GM12878 (cell line): ENCODE results near the gene PHC3. TPM values are rescaled to one million over a fixed set of nuclear protein-coding genes. Genes with fewer than 3 reads are reported as not detected.
"Not testable (repeated sequence)": the region's sequence is repeated elsewhere in the genome, so short reads cannot be mapped to it uniquely, and the experiment has no call there.

Experiments used
- ATAC-seq: fragments of 200-7000 bp; cut with Tn5 transposase; 3 replicates; pipeline ENCODE4 v1.9.1; 2020; ENCODE audit warnings: mild to moderate bottlenecking, moderate library complexity
- BruUV-seq: library from RNA; stranded (reverse); fragments of 400-500 nt; replicated peaks from 2 replicates; lab custom pipeline; 2021; lab: Mats Ljungman, UMichigan
- CTCF ChIA-PET: fragments of 300-600 bp; sonication (Branson Sonifier 250); formaldehyde crosslinking; extraction: SDS; loops from one replicate; lab custom pipeline; 2021; ENCODE audit warnings: inconsistent platforms; lab: Yijun Ruan, JAX
- POLR2A ChIA-PET: fragments of 350-600 bp; formaldehyde crosslinking; extraction: SDS; loops from one replicate; lab custom pipeline; 2021; ENCODE audit warnings: inconsistent platforms; lab: Charles Lee
- RAD21 ChIA-PET: fragments of 300-600 bp; sonication (Branson Sonifier 250); formaldehyde crosslinking; loops from one replicate; lab custom pipeline; 2023; ENCODE audit warnings: antibody characterized with exemption; ENCODE audit not compliant: unreplicated experiment; lab: Charles Lee
- SMC1A ChIA-PET: fragments of 300-600 bp; sonication (Branson Sonifier 250); formaldehyde crosslinking; loops from one replicate; lab custom pipeline; 2023; ENCODE audit not compliant: unreplicated experiment, uncharacterized antibody; lab: Charles Lee
- DNase-seq: peaks from one replicate; pipeline ENCODE4 v3.0.0-alpha.2; 2011; ENCODE audit warnings: low read depth, low spot score
- FAIRE-seq: peaks from 3 replicates; lab custom pipeline; 2011; peaks lifted over from hg19 to GRCh38; lab: Jason Lieb, UNC
- H2AFZ ChIP-seq: 2 replicates; pipeline ENCODE4 v1.6.0; 2011; ENCODE audit warnings: low read depth, low read length, control low read depth; ENCODE audit not compliant: control insufficient read depth
- H3K27ac ChIP-seq: 2 replicates; pipeline ENCODE4 v1.5.1; 2011; ENCODE audit warnings: control low read depth; ENCODE audit not compliant: control insufficient read depth, insufficient read depth
- H3K27me3 ChIP-seq, 2 experiments: replicated peaks in 1 of 2; 2 replicates each; pipeline versions ENCODE4 v1.6.0 to v1.6.1; 2011; ENCODE audit warnings: low read length in 1 of 2; ENCODE audit not compliant: control insufficient read depth in 2 of 2, insufficient read depth in 2 of 2
- H3K36me3 ChIP-seq, 2 experiments: 2 replicates each; pipeline ENCODE4 v1.5.1; 2011; ENCODE audit warnings: low read length in 1 of 2; ENCODE audit not compliant: control insufficient read depth in 2 of 2, insufficient read depth in 2 of 2
- H3K4me1 ChIP-seq: 2 replicates; pipeline ENCODE4 v1.6.1; 2011; ENCODE audit warnings: mild to moderate bottlenecking, low read length, moderate library complexity, mixed read lengths; ENCODE audit not compliant: control insufficient read depth, insufficient read depth
- H3K4me2 ChIP-seq: 2 replicates; pipeline ENCODE4 v1.6.0; 2011; ENCODE audit warnings: control low read depth; ENCODE audit not compliant: control insufficient read depth, insufficient read depth
- H3K4me3 ChIP-seq: fragments of 200-600 bp; sonication (generic); 2 replicates; pipeline ENCODE4 v1.5.1; 2016
- H3K79me2 ChIP-seq: 2 replicates; pipeline ENCODE4 v1.6.0; 2011; ENCODE audit warnings: low read length; ENCODE audit not compliant: control insufficient read depth, insufficient read depth
- H3K9ac ChIP-seq: 2 replicates; pipeline ENCODE4 v1.8.0; 2011; ENCODE audit warnings: low read length, control low read depth, mixed read lengths; ENCODE audit not compliant: control insufficient read depth, insufficient read depth
- H3K9me3 ChIP-seq: replicated peaks from 3 replicates; pipeline ENCODE4 v1.5.1; 2011; ENCODE audit warnings: mild to moderate bottlenecking, low read length; ENCODE audit not compliant: control insufficient read depth, insufficient read depth
- H4K20me1 ChIP-seq: 2 replicates; pipeline ENCODE4 v1.6.0; 2011; ENCODE audit not compliant: control insufficient read depth, insufficient read depth
- BACH1 ChIP-seq: fragments of 450-650 bp; IDR thresholded peaks from 2 replicates; pipeline ENCODE4 v1.6.1; 2017; ENCODE audit warnings: mild to moderate bottlenecking, borderline replicate concordance
- BCLAF1 ChIP-seq: fragments of 450-650 bp; IDR thresholded peaks from 2 replicates; pipeline ENCODE4 v1.6.1; 2017; ENCODE audit warnings: antibody characterized with exemption, mild to moderate bottlenecking, moderate library complexity
- RCOR1 ChIP-seq: conservative IDR thresholded peaks from 2 replicates; pipeline ENCODE4 v1.6.1; 2012; ENCODE audit warnings: low read depth, low read length, improper control_type of control experiment
- SPI1 ChIP-seq: IDR thresholded peaks from 2 replicates; pipeline ENCODE4 v1.6.1; 2011; ENCODE audit warnings: low read depth, mild to moderate bottlenecking, low read length, moderate library complexity, borderline replicate concordance; ENCODE audit not compliant: insufficient read depth
- WGBS: methylation state at CpG from one replicate; pipeline ENCODE4 v1.1.6; 2016; ENCODE audit warnings: low lambda C conversion rate; ENCODE audit not compliant: insufficient replicate concordance, insufficient coverage; ENCODE audit errors: missing lambda C conversion rate; 5-methylcytosine and 5-hydroxymethylcytosine counted together
- in situ Hi-C: fragments of 300-500 bp; cut with MboI; formaldehyde crosslinking; loops from 9 replicates; pipeline ENCODE4 v1.14.3; 2018; ENCODE audit warnings: mixed read lengths
- intact Hi-C: fragments of 100-400 bp; cut with micrococcal nuclease; formaldehyde crosslinking; loops from one replicate; pipeline ENCODE4 v1.14.2; 2022; ENCODE audit not compliant: unreplicated experiment
- polyA plus RNA-seq, 11 experiments: library from polyadenylated mRNA; depleted of rRNA in 4 of 11; unstranded in 6 of 11; stranded (reverse) in 5 of 11; fragments of >200 nt; fragmentation: Nextera tagmentation in 4 of 11; fragmentation: Illumina TruSeq in 1 of 11; extraction: Ambion mirVana in 4 of 11; extraction: Trizol in 1 of 11; gene quantifications; 1 replicate in 1 of 11; 2 replicates in 10 of 11; pipeline versions ENCODE4 v1.2.1 to v1.2.3, GENCODE V29; 2011 to 2016; ENCODE audit warnings: inconsistent platforms in 2 of 11, missing spikeins in 2 of 11, low read depth in 1 of 11
- total RNA-seq, 4 experiments: library from RNA; depleted of rRNA in 3 of 4; stranded (reverse); fragments of >200 nt in 3 of 4; fragmentation: Illumina TruSeq in 1 of 4; extraction: Trizol in 1 of 4; gene quantifications; 2 replicates each; pipeline versions ENCODE4 v1.2.1 to v1.2.3, GENCODE V29; 2013 to 2021
- TF ChIP-seq, protein P1 (sequence below): fragments of 450-650 bp; formaldehyde crosslinking; IDR thresholded peaks from 2 replicates; pipeline ENCODE4 v1.4.0; 2020; ENCODE audit warnings: mild to moderate bottlenecking, moderate library complexity

Gene PHC3
- total and polyA plus RNA-seq, 10 of the 15 experiments (the other 5 are each of a cell fraction or from before 2014, with no cell fraction given), result 3.3 to 62.3 (median 22.1) TPM

DNA sequence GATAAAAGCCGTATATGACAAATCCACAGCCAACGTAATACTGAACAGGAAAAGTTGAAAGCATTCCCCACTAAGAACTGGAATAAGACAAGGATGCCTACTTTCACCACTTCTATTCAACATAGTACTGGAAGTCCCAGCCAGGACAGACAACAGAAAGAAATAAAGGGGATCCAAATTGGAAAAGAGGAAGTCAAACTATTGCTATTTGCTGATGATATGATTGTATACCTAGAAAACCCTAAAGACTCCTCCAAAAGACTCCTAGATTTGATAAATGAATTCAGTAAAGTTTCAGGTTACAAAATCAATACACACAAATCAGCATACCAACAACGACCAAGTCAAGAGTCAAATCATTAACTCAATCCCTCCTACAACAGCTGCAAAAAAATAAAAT lies 14.2 kb upstream of the PHC3 start:
- CTCF ChIA-PET, H3K27me3 ChIP-seq, intact Hi-C loops, H3K79me2 ChIP-seq, H3K9me3 ChIP-seq, in situ Hi-C loops, H3K4me2 ChIP-seq, BruUV-seq, ATAC-seq, H3K4me1 ChIP-seq, POLR2A ChIA-PET, SMC1A ChIA-PET, H2AFZ ChIP-seq, H3K36me3 ChIP-seq, H3K9ac ChIP-seq, H4K20me1 ChIP-seq, H3K4me3 ChIP-seq, RAD21 ChIA-PET, H3K27ac ChIP-seq, DNase-seq, FAIRE-seq: not testable (repeated sequence)
- WGBS, result 23% methylated on average over 3 of the region's 3 CpGs

DNA sequence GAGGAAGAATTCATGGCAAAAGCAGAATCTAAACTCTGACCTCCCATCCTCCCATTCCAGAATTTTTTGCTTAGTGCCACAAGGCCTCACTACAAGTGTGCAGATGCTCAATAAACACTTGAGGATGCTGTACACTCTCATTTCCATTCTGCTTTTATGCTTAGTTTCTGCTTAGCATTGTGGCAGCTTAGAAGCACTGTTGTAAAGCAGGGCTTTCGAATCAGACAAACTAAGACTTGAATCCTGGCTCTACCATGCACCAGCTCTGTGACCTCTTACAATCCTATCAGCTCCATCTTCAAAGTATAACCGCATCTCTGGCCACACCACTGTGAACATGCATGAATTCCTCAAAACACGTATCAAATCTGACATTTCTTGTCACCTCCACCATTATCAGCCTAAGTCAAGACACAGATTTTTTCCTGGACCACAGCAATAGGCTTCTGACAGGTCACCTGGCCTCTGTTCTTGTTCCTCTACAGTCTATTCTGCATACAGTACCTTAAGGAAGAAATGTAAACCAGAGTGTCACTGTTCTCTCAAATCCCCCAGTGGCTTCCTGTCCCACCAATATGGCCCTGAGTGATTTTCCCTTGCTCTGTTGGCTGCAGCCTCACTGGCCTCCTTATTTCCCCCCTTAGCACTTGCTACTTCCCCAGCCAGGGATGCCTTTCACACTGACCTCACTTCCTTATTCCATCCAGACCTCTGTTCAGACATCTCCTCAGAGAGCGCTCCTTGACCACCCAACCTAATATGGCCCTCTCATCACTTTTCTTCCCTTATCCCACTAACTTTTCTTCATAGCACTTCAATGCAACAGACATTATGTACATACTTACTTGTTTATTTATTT lies 8.1 kb upstream of the PHC3 start:
- peaks cover 4% of the 10 kb centered on the region; the same call in 1 of the 2 replicates for H3K4me1 ChIP-seq
- no peaks in the 10 kb centered on the region for H3K27me3 ChIP-seq
- TF ChIP-seq RCOR1 (no peak), BACH1 (no peak), BCLAF1 (no peak), SPI1 (peak; percentile 17; the same call in 1 of the 2 replicates)
- TF ChIP-seq, protein P1, sequence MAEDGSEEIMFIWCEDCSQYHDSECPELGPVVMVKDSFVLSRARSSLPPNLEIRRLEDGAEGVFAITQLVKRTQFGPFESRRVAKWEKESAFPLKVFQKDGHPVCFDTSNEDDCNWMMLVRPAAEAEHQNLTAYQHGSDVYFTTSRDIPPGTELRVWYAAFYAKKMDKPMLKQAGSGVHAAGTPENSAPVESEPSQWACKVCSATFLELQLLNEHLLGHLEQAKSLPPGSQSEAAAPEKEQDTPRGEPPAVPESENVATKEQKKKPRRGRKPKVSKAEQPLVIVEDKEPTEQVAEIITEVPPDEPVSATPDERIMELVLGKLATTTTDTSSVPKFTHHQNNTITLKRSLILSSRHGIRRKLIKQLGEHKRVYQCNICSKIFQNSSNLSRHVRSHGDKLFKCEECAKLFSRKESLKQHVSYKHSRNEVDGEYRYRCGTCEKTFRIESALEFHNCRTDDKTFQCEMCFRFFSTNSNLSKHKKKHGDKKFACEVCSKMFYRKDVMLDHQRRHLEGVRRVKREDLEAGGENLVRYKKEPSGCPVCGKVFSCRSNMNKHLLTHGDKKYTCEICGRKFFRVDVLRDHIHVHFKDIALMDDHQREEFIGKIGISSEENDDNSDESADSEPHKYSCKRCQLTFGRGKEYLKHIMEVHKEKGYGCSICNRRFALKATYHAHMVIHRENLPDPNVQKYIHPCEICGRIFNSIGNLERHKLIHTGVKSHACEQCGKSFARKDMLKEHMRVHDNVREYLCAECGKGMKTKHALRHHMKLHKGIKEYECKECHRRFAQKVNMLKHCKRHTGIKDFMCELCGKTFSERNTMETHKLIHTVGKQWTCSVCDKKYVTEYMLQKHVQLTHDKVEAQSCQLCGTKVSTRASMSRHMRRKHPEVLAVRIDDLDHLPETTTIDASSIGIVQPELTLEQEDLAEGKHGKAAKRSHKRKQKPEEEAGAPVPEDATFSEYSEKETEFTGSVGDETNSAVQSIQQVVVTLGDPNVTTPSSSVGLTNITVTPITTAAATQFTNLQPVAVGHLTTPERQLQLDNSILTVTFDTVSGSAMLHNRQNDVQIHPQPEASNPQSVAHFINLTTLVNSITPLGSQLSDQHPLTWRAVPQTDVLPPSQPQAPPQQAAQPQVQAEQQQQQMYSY (CRISPR knock-in tag), result no peak
- ChIA-PET RAD21 (interaction anchor here (0.6 to 1.7 kb wide), 5 partner anchors 18 to 224 kb away, joined by 3 to 4 read pairs (median 3); no protein-coding TSS in a partner anchor), CTCF (interaction anchor here (0.7 to 2.7 kb wide), 5 partner anchors 14 to 623 kb away, joined by 3 to 19 read pairs (median 3); no protein-coding TSS in a partner anchor), SMC1A (interaction anchor here (0.6 to 2.2 kb wide), 5 partner anchors 9 to 222 kb away, joined by 3 to 10 read pairs (median 3); no protein-coding TSS in a partner anchor), POLR2A (interaction anchor here (1.0 kb wide), 1 partner anchor 166 kb away, joined by 4 read pairs; no protein-coding TSS in a partner anchor)
- H2AFZ ChIP-seq, result peak overlapping the region; percentile 51
- no peaks in the 10 kb centered on the region for H3K36me3 ChIP-seq
- no TSS peak for BruUV-seq
- in situ Hi-C loops, result no loop called here
- intact Hi-C loops, result loop anchor here (2.0 to 5.0 kb wide), 2 partner anchors 113 to 219 kb away; no protein-coding TSS in a partner anchor
- H3K4me3 ChIP-seq, result no peak overlapping the region
- FAIRE-seq (no peak), DNase-seq (no peak), ATAC-seq (peak; percentile 56)
- no peak overlapping the region for H3K27ac ChIP-seq
- H3K4me2 ChIP-seq, result peak overlapping the region; percentile 30; the same call in 1 of the 2 replicates
- H4K20me1 ChIP-seq, result no peaks in the 10 kb centered on the region
- no peaks in the 10 kb centered on the region; the same call in 2 of the 3 replicates for H3K9me3 ChIP-seq
- 68% methylated on average over 4 of the region's 4 CpGs for WGBS
- H3K79me2 ChIP-seq, result no peaks in the 10 kb centered on the region
- no peak overlapping the region for H3K9ac ChIP-seq
